ENCODE measurements around the gene OR6C68. TPM values are rescaled to one million over a fixed set of nuclear protein-coding genes. Genes with fewer than 3 reads are reported as not detected.

OR6C68 gene
- total and polyA plus RNA-seq, 2 of the 8 experiments (the other 6 are each of a cell fraction or from before 2014, with no cell fraction given) = not detected

DNA sequence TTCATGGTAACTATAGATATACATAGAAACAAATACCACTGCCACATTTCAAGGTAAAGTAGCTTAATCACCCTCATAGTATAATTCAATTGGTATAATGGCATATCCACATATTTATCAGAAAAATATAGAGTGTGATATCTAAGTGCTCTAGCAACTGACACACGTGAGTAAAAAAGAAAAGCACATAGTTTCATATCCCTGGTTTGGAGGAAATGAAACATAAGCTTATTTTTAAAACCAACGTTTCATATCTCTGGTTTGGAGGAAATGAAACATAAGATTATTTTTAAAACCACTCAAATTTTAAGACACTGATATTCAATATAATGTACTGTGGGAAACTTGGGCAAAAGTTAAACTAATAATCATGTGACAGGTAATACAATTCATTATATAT is 24.3 kb upstream of the OR6C68 start (continued):
- TF ChIP-seq, protein P1, sequence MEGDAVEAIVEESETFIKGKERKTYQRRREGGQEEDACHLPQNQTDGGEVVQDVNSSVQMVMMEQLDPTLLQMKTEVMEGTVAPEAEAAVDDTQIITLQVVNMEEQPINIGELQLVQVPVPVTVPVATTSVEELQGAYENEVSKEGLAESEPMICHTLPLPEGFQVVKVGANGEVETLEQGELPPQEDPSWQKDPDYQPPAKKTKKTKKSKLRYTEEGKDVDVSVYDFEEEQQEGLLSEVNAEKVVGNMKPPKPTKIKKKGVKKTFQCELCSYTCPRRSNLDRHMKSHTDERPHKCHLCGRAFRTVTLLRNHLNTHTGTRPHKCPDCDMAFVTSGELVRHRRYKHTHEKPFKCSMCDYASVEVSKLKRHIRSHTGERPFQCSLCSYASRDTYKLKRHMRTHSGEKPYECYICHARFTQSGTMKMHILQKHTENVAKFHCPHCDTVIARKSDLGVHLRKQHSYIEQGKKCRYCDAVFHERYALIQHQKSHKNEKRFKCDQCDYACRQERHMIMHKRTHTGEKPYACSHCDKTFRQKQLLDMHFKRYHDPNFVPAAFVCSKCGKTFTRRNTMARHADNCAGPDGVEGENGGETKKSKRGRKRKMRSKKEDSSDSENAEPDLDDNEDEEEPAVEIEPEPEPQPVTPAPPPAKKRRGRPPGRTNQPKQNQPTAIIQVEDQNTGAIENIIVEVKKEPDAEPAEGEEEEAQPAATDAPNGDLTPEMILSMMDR (IDR thresholded peaks at IDR 0.05; ENCODE audit: control extremely low read depth in 1 of 3, insufficient read depth in 1 of 3, low read depth in 1 of 3, low read length in 3 of 3) = no peak
- no peak for TF ChIP-seq YY1 (IDR thresholded peaks at IDR 0.05; ENCODE audit: low read depth, low read length)

Measured in H1 (cell line).